ENCODE measurements around the gene POLR1A. TPM values are rescaled to one million over a fixed set of nuclear protein-coding genes. Genes with fewer than 3 reads are reported as not detected.

The POLR1A gene
- total RNA-seq, 1 donor from 2014 or later, result 17.2 TPM

GRCh38 chr2:86015006-86015405 is 90.7 kb downstream of the POLR1A start:
- no peak for TF ChIP-seq POLR2A (IDR thresholded peaks at IDR 0.05)
- no peak for TF ChIP-seq CTCF (IDR thresholded peaks at IDR 0.05)
- TF ChIP-seq POLR2AphosphoS5 (IDR thresholded peaks at IDR 0.05; ENCODE audit: insufficient read depth in 1 of 2, low read depth in 1 of 2), result no peak
- Histone ChIP-seq H3K4me3 (no peak overlapping the region), H3K27ac (no peak overlapping the region), H3K4me1 (peaks cover 15% of the 10 kb centered on the region), H3K9me3 (peaks cover 5% of the 10 kb centered on the region), H3K36me3 (no peaks in the 10 kb centered on the region), H3K27me3 (no peaks in the 10 kb centered on the region)
- no peak for DNase-seq (ENCODE audit: extremely low spot score in 2 of 2)
- intact Hi-C loops (cut with DNase I), result no loop called here

DNA sequence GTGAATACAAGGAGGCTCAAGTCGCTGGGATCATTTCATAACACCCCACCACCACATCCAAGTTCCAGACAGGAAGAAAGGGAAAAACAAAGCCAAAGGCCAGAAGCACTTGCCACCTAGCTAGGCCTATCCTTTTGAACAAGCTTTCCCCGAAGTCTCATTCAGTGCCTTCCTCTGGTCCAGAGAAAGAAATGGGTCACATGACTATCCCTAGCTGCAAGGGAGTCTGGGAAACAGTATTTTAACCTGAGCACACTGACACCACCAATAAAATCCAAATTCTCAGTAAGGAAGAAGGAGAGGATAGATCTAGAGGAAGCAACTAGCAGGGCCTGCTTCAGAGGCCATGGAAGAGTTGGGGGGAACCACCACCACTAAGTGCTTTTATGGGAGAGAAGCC is 91.2 kb downstream of the POLR1A start:
- intact Hi-C loops (cut with DNase I), result no loop called here
- Histone ChIP-seq H3K27me3 (no peaks in the 10 kb centered on the region), H3K4me3 (no peak overlapping the region), H3K36me3 (no peaks in the 10 kb centered on the region), H3K9me3 (peaks cover 5% of the 10 kb centered on the region), H3K4me1 (peaks cover 15% of the 10 kb centered on the region), H3K27ac (no peak overlapping the region)
- TF ChIP-seq POLR2A (IDR thresholded peaks at IDR 0.05), result no peak
- no peak for TF ChIP-seq CTCF (IDR thresholded peaks at IDR 0.05)
- TF ChIP-seq POLR2AphosphoS5 (IDR thresholded peaks at IDR 0.05; ENCODE audit: insufficient read depth in 1 of 2, low read depth in 1 of 2), result no peak
- no peak for DNase-seq (ENCODE audit: extremely low spot score in 2 of 2)

- Histone ChIP-seq H3K36me3 (no peaks in the 10 kb centered on the region), H3K27ac (no peak overlapping the region), H3K4me3 (no peak overlapping the region), H3K27me3 (no peaks in the 10 kb centered on the region), H3K9me3 (peaks cover 5% of the 10 kb centered on the region), H3K4me1 (peaks cover 15% of the 10 kb centered on the region)
- intact Hi-C loops (cut with DNase I), result no loop called here
- DNase-seq (ENCODE audit: extremely low spot score in 2 of 2), result no peak
- TF ChIP-seq POLR2AphosphoS5 (IDR thresholded peaks at IDR 0.05; ENCODE audit: insufficient read depth in 1 of 2, low read depth in 1 of 2) (no peak), POLR2A (IDR thresholded peaks at IDR 0.05) (no peak), CTCF (IDR thresholded peaks at IDR 0.05) (no peak)
Observed at GRCh38 chr2:86012007-86012712, 93.5 kb downstream of the POLR1A start.

DNA sequence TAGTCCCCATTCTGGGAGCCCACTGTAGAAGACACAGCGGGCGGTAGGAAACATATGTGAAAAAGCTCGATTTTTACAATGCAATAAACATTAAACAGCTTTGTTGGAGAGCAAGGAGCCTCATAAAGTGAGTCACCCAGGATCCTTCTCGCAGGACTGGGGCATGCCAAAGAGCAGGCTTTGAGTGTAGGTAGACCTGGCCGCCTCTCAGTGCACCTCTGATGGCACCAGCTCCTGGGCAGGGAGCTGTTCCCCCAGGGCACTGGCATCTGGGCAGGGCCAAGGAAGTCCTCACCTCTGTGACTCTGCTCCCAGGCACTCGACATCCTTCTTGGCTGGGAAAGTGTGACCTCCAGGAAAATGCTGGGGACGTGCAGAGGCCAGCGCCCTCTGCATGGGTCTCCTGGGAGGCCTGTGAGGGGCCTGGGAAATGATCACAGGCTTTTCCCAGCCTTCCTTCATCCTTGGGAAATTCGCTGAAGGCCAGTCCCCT is 94.2 kb downstream of the POLR1A start:
- Histone ChIP-seq H3K4me3 (no peak overlapping the region), H3K9me3 (peaks cover 5% of the 10 kb centered on the region), H3K4me1 (peaks cover 15% of the 10 kb centered on the region), H3K27ac (peak overlapping the region; percentile 2), H3K27me3 (no peaks in the 10 kb centered on the region), H3K36me3 (no peaks in the 10 kb centered on the region)
- intact Hi-C loops (cut with DNase I), result no loop called here
- TF ChIP-seq POLR2A (IDR thresholded peaks at IDR 0.05) (no peak), POLR2AphosphoS5 (IDR thresholded peaks at IDR 0.05; ENCODE audit: insufficient read depth in 1 of 2, low read depth in 1 of 2) (peak in 1 of 2 donors; percentile 28), CTCF (IDR thresholded peaks at IDR 0.05) (no peak)
- DNase-seq (ENCODE audit: extremely low spot score in 2 of 2), result no peak

DNA sequence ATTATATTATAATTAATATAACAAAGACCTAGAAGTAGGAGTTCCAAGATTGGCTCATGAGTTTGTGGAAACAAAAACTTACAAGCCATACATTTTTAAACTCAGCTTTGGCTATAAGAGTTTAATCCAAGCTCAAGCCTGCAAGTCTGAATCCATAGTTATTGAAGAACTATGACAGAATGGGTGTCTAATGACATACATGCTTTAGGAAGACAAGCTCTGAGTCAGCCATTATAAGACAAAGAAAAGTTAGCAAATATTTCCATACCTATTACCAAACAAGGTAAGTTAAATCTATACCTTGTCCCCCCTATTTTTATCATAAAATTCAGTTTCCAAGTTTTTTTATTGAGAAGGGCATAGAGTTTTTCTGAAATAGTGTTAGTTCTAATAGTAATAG is 95.6 kb downstream of the POLR1A start:
- H3K36me3 ChIP-seq, result no peaks in the 10 kb centered on the region
- no peak overlapping the region for H3K27ac ChIP-seq
- H3K9me3 ChIP-seq, result peaks cover 5% of the 10 kb centered on the region
- H3K4me1 ChIP-seq, result peaks cover 15% of the 10 kb centered on the region
- no peak overlapping the region for H3K4me3 ChIP-seq
- H3K27me3 ChIP-seq, result no peaks in the 10 kb centered on the region
- intact Hi-C loops (cut with DNase I), result no loop called here
- TF ChIP-seq CTCF (IDR thresholded peaks at IDR 0.05) (no peak), POLR2AphosphoS5 (IDR thresholded peaks at IDR 0.05; ENCODE audit: insufficient read depth in 1 of 2, low read depth in 1 of 2) (no peak), POLR2A (IDR thresholded peaks at IDR 0.05) (no peak)
- DNase-seq (ENCODE audit: extremely low spot score in 2 of 2), result no peak
